Measurements from ENCODE around the gene RAB11FIP3.

Gene RAB11FIP3

DNA sequence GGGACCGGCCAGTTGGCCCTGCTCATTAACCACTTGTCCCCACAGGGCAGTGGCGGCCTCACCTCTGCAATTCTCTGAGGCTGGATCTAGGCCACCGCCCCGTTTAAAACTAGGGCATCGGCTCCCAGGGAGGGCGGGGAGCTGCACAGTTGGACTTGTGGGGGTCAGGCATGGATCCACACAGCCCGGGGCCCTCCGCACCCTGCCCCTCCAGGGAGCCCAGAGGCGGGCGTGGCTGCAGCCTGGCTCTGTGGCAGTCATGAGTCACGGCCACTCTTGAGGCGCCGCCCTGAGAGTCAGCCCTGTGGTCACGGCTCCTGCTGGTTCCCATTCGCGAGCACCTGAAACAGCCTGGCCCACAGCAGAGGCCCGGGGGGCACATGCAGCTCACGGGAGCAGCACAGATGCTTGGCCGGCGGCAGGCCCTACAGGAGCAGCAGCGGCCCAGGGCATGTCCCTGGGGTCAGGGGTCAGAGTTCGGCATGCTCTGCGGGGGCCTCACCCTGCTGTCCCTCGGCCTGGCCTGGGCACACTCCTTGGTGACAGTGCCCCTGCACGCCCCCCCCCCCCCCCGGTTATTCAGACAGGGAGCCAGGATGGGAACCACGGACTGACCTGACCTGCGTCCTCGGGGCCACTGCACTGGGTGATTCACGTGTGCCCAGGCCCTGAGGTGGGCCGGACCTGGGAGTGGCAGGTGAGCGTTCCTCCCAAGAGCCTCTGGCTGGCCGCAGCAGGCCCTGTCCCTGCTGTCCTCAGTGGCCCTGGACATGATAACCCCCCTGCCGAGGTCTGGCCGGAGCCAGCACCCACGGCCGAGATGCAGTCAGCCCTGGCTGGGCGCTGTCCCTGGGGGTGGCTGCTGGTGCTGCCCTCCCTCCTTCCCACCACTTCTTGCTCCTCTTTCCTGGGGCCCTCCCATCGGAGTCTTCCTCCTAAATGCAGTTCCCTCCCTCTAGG lies 110.3 kb downstream of the RAB11FIP3 start:
- no peak for FAIRE-seq

DNA sequence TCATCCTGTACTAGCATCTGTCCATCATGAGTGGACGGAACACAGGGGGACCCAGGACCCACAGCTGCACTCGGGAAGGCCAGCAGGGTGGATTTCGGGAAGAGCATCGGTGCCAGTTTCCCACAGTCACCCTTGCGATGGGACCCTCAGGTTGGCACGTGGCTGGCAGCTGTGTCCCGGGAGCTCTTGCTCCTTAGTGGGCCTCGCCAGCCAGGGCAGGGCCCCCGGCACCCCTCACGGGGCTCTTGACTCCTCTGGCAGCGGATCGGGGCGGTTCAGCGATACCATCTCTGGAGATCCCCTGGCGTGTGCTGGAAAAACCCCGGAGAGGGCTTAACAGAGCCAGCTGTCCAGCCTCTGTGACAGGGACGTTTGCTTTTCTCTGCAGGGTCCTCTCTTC lies 111.3 kb downstream of the RAB11FIP3 start:
- FAIRE-seq = no peak

DNA sequence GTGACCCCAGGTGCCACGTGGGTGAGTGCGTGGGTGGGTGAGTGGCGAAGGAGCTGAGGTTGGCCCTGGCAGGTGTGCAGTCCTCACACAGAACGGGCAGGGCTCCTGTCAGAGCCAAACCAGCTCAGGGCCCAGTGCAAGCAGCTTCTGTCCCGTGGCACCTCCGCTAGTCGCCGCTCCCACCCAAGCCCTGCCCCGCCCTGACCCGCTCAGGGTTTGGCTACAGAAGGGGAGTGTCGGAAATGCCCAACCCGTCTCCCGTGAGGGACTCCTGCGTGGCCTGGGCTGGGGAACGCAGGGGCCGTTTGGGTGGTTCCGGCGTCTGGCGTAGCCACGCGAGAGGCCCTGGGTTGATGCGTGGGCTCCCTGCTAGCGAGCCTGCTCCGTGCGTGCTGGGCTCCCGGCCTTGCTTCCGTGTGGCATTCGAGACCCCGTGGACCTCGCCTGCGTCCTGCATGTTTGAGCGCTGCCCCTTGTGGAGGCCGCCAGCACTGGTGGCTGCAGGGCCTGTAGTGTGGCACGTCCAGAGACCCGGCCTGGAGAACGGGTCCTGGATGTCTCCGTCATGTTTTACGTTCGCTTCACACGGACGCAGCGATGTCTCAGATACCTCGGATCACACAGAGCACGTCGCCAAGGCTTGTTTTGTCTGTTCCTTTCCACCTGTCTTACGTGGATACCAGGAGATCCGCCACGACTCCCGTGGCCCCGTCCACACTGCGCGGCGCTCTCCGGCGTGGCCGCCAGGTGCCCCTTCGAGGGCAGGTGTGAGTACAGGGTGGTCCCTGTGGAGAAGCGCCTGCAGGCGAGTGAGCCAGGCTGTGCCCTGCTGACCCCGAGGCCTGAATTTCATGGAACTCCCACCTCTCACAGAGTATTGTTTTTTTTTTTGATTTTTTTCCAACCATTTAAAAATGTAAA lies 112.2 kb downstream of the RAB11FIP3 start:
- no peak for FAIRE-seq

DNA sequence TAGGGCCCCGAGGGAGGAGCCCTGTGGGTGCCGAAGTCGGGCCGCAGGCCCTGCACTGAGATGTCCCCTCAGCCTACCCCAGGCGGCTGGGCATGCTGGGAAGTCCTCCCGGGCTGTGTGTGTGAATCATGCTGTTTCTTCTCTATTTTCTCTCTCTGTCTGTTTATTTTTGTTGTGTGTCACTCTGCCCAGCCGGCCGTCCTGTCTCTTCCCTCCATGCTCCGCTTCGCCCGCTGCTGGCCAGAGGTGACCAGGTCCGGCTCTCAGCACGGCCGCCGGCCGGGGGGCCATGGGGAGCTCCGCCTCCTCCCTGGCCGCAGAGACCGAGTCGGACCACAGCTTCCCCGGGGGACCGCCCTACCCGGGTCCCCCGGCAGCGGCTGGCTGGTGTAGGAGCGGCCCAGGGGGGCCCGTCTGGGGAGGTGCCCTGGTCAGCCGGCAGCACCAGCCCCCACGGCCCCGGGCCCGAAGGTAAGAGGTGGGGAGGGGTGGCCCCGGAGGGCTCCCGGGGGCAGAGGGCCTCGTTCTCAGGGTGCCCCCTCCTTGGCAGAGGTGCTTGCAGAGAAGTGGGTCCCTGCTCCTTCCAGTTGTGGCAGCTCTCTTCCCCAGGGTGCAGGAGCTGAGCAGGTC lies 114.6 kb downstream of the RAB11FIP3 start:
- no peak for FAIRE-seq

DNA sequence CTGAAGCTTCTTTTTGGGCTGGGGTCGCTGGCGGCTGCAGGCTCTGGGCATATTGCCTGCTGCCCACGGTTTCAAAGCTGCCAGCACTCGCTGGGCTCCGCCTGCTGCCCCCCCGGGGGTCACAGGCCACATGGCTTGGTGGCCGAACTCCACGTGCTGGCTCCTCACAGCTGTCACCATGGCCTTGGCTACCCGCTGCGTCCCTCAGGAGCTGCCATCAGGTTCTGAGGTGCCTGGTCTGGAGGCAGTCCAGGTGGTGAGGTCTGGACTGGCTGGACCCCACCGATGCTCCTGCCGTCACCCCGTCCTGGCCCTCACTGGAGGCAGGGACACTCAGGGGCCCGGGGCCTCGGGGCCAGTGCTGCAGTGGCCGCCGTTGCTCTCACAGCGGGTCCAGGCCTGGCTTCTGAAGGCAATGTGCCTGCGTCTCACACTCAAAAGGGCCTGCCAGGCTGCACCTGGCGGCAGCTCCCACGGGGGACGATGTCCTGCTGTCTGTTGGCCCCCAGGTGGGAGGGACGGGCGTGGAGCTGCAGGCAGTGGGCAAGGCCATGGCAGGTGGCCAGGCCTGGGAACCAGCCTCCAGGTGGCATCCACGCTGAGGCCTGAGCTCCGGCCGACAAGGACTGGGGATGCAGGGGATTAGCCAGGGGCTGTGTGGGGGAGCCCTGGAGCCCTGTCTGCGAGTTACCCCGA lies 115.3 kb downstream of the RAB11FIP3 start:
- FAIRE-seq = no peak

DNA sequence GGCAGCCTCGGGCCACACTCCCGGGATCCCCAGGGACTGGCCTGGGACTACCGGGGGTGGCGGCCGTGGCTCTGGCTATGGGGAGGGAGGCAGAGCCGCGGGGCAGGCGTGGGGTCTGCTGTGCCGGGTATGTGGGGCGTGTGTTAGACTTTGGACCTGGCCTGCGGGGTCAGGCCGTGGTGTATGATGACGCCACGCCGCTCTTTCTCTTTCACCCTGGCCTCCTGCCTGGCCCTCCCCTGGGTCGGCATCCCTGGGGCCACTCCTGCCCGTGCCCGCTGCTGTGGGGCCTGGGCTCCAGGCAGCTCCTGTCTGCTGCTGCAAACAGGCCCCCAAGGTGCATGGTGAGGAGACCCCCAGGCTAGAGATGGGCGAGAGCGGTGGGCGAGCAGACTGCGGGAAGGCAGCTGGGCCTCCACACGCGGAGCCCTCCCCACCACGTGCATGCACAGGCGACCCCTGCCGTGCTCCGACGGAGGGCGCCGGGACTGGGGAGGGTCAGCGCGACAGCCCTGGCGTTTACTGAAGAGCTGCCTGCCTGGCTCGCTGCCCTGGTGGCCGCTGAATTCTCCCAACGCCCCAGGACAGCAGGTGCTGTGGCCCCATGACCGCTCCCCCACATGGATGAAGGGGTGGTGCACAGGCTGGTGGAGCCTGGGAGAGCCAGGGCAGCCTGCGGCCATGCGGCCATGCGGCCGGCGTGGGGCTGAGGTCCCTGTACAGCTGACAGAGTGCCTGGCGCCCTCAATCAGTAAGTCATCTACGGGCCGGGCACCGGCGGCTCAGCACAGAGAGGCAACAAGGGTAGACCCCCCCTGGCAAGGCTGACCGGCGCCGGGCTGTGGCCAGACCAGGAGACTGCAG lies 118.1 kb downstream of the RAB11FIP3 start:
- FAIRE-seq = no peak

DNA sequence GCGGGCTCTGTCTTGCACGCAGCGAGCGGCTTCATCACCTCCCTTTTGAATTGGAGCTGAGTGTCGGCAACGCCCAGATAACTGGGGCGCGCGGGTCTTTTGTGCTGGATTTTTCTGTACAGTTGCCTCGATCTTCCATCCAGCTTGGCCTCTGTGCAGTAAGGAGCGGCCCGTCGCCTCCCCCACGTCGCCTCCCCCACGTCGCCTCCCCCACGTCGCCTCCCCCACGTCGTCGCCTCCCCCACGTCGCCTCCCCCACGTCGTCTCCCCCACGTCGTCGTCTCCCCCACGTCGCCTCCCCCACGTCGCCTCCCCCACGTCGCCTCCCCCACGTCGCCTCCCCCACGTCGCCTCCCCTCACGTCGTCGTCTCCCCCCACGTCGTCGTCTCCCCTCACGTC lies 119.1 kb downstream of the RAB11FIP3 start:
- FAIRE-seq = no peak

DNA sequence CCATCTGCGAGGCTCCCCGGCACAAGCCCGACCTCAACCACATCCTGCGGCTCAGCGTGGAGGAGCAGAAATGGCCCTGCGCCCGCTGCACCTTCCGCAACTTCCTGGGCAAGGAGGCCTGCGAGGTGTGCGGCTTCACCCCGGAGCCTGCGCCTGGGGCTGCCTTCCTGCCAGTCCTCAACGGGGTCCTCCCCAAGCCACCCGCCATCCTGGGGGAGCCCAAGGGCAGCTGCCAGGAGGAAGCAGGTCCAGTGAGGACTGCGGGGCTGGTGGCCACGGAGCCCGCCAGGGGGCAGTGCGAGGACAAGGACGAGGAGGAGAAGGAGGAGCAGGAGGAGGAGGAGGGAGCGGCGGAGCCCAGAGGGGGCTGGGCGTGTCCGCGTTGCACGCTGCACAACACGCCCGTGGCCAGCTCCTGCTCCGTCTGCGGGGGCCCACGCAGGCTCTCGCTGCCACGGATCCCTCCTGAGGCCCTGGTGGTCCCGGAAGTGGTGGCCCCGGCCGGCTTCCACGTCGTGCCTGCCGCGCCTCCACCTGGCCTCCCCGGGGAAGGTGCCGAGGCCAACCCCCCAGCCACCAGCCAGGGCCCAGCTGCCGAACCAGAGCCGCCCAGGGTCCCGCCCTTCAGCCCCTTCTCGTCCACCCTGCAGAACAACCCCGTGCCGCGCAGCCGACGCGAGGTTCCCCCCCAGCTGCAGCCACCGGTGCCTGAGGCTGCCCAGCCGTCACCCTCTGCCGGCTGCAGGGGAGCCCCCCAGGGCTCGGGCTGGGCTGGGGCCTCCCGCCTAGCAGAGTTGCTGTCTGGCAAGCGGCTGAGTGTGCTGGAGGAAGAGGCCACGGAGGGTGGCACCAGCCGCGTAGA lies 121.7 kb downstream of the RAB11FIP3 start:
- no peak for FAIRE-seq

DNA sequence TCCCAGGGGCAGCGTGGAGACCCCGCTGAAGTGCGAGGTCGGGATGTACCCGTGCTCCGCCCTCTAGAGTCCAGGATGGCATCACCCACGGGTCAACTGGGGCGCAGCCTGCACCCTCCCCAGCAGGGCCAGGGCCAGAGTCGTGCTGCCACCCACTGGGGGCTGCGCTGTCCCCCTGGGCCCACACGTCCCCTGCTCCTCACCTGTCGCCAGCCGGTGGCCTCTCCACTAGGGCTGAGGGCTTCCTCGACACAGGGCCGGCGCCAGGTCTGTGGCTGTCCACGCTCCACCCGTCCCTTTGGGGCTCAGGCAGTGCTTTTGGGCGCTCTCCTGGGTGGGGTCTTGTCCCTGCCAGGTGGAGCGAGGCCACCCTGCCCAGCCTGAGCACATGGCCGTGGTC lies 123.1 kb downstream of the RAB11FIP3 start:
- FAIRE-seq = no peak

DNA sequence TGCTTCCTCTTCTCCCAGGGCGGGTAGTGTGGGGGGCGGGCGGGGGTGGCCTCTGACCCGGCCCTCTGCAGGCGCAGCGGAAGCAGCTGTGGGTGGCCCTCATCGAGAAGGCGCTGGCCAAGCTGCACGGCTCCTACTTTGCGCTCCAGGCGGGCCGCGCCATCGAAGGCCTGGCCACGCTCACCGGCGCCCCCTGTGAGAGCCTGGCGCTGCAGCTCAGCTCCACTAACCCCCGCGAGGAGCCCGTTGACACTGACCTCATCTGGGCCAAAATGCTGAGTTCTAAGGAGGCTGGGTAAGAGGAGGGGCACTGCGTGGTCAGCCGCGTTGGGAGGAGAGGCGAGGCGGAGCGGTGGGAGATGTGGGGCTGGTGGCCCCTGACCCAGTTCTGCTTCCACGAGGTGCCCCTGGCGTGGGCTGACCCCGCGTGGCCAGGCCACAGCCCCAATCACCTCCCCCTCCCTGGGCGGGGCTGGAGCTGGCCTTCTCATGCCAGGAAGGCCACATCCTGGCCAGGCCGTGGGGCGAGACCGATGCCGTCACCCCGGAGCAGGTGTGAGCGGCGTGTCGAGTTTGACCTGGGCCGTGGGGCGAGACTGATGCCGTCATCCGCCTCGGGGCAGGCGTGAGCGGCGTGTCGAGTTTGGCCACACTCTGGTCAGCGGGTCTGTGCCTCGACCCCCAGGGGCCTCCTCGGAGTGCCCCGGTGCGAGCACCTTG lies 124.3 kb downstream of the RAB11FIP3 start:
- no peak for FAIRE-seq

DNA sequence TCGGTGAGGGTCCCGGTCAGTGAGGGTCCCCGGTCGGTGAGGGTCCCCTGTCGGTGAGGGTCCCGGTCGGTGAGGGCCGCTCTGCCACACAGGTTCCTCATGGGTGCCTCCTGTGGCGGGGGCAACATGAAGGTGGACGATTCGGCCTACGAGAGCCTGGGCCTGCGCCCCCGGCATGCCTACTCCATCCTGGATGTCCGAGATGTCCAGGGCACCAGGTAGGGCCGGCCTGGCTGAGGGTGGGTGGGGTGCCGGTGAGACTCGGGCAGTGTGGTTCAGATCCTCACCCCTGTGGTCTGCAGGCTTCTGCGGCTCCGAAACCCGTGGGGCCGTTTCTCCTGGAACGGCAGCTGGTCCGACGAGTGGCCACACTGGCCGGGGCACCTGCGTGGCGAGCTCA lies 125.8 kb downstream of the RAB11FIP3 start:
- FAIRE-seq = no peak

DNA sequence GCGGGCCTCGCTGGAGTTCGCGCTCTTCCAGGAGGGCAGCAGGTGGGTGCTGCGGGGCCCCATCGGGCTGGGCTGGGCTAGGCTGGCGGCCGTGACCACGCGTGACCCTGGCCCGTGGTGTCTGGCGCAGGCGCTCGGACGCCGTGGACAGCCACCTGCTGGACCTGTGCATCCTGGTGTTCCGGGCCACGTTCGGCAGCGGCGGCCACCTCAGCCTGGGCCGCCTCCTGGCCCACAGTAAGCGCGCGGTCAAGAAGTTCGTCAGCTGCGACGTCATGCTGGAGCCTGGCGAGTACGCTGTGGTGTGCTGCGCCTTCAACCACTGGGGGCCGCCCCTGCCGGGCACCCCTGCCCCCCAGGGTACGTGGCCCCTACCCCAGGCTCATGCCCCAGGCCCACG lies 126.7 kb downstream of the RAB11FIP3 start:
- no peak for FAIRE-seq

DNA sequence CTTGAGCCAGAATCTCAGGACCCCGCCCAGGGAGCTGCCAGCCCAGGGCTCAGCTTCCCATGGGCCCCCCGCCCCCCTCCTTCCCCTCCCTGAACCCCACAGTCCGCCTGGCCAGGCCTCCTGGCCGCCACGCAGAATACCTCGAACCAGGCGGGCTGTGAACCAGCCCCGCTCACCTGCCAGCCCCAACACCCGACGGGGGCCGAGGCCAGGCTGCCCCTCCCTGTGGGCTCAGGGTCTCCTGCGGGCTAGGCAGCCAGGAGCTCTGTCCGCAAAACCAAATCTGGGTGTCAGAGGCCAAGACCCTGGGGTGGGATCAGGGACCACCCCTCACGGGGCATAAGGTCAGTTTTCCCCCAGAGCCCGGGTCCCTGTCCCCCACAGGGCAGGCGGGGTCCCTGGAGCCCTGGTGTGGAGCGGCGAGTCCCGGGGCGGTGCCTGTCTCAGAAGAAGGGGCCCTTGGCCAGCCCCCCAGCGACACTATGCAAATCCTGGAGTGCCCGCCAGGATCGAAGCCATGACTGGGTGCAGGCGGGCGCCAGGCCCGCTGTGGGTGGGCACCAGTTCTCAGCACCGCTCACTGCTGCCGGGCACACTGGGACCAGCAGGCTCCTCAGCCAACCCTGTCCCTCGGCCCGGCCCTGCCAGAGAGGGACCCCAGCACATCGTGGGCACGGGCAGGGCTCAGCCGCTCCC lies 128.3 kb downstream of the RAB11FIP3 start:
- no peak for FAIRE-seq

DNA sequence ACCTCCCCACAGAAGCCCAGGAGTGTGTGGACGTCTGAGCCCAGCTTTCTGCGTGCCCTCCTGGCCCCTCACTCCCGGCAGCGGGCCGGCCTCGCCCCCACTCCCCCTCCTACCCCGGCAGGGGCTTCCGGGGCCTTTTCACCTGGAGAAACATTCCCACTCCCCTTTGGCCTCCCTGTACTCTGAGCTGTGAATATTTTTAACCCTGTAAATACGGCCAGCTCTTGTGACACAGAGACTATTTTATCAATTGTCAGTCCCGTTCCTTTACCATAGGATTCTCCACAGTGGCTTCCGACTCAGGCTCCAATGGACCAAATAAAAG lies 128.8 kb downstream of the RAB11FIP3 start:
- FAIRE-seq = no peak

DNA sequence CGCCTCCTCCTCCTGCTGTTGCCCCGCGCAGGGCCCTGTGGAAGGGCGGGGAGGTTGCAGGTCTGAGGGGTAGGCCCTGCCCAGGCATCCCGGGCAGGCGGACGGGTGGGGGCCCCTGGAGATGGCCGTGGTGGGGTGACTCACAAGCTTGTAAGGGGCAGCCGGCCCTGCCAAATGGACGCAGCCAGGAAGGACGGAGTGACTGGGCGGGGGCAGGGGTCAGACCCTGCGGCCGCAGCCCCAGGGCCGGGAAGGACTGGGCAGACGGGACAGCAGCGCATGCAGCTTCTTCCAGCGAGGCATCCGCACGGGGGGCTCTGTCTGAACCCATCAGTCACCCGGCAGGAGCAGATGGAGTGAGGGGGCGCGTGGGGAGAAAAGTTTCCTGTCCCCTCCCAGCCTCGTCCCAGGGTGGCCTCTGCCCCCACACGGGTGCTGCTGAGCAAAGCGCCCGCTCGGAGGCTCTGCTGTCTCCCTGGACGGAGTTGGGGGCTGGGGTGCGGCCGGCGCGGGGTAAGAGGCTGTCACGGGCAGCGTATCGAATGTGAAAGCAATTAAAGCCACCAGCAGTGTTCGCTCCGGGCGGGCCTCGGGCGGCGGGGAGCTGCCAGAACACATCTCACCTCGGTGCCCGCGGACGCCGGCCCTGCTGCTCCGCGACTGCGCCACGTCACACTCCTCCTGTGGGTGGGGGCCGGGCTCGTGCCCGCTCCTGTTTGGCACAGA lies 129.4 kb downstream of the RAB11FIP3 start:
- no peak for FAIRE-seq

DNA sequence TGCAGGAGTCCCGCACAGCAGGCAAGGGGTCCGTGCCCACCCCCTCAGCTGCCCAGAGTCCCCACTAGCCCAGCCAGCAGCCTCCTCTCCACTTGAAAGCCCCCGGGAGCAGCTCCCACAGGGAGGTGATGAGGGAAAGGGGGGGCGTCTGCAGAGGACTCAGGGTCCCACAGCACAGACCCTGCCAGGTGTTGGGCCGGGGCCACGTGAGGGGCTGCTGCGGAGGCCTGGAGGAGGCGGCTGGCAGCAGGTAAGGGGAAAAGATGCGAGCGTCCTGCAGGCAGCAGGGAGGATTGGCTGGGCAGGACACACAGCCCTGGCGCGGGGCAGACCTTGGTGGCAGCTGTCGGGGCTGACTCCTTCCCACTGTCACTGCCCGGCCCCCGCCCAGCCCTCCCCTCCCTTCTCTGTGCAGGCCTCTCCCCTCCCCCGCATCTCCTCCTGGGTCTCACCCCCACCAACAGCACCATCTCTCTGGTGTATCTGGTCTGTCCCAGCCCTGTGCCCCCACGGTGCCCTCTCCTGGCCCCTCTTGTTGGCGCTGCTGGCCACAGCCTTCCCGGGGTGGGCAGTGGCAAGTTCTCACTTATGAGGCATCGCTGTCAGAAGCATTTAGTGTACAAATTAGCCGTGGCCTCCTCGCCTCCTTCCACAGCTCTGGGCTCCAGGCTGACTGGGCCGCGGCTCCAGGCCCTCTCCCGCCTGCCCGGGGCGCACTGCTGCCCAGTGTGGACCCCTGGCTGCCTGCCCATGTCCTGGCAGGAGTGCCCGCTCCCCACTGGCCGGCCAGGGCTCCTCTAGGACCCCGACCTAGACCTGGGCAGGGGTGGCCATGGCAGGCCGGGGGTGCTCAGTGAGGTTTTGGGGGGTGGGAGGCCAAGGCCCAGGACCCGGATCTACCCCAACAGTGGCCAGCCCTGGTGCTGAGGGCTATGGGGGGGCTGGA lies 130.4 kb downstream of the RAB11FIP3 start:
- no peak for FAIRE-seq

DNA sequence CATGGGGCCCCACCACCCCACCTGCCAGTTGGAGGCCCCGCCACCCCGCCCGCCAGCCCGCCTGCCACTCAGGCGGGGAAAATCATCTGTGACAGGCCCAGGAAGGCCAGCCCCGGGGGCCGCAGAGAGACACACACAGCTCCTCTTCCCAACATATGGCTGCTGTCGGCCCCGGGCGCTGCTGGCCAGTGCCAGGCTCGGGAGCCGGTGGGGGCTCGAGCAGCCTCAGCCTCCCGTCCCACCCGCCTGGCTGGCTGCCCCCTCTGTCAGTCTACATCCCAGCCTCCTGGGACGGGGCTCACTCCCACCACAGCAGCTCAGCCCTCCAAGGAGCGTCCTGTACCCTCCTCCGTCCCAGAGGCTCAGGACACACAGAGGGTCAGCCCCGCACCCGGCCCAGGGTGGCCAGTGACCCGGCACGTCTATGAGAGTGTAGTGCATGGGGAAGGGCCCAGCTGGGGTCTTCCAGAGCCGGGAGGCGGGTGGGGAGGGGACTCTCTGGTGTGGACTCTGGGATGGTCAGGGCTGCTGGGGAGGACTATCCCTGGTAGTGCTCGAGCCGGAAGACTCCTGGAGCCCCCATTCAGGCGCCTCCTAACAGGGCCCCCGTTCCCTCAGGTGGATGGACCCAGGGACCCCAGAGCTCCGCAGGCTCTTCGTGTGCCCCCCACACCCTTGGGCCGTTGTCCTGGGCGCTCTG lies 131.2 kb downstream of the RAB11FIP3 start:
- FAIRE-seq = no peak
